Measurements from ENCODE around the gene SLC25A19.

SLC25A19 gene

DNA sequence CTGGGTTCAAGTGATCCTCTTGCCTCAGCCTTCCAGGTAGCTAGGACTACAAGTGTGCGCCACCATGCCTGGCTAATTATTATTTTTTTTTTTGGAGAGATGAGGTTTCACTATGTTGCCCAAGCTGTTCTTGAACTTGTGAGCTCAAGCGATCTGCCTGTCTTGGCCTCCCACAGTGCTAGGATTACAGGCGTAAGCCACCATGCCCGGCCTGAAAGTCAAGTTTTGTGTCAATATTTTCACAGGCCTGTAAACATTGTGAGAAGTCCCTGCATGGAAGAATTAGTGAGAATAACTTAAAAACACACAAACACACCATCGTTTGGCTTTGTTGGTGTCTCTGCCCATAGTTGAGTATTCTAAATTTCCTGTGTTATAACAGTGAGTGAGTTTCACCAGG is 61.5 kb downstream of the SLC25A19 start:
- TF ChIP-seq, protein P1, sequence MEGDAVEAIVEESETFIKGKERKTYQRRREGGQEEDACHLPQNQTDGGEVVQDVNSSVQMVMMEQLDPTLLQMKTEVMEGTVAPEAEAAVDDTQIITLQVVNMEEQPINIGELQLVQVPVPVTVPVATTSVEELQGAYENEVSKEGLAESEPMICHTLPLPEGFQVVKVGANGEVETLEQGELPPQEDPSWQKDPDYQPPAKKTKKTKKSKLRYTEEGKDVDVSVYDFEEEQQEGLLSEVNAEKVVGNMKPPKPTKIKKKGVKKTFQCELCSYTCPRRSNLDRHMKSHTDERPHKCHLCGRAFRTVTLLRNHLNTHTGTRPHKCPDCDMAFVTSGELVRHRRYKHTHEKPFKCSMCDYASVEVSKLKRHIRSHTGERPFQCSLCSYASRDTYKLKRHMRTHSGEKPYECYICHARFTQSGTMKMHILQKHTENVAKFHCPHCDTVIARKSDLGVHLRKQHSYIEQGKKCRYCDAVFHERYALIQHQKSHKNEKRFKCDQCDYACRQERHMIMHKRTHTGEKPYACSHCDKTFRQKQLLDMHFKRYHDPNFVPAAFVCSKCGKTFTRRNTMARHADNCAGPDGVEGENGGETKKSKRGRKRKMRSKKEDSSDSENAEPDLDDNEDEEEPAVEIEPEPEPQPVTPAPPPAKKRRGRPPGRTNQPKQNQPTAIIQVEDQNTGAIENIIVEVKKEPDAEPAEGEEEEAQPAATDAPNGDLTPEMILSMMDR (IDR thresholded peaks at IDR 0.05; ENCODE audit: extremely low read depth, missing control alignments): no peak
- no peak for DNase-seq (ENCODE audit: low spot score)

DNA sequence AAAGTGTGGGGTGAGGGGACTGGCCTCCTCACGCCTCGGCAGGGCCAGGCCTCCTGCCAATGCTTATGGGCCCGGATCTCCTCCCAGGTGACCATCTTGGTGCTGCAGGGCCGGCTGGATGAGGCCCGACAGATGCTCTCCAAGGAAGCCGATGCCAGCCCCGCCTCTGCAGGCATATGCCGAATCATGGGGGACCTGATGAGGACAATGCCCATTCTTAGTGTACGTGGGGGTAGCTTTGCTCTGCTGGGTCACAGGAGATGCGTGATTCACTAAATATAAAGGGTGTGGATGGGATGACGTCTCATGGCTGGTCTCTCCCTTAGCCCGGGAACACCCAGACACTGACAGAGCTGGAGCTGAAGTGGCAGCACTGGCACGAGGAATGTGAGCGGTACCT is 64.2 kb downstream of the SLC25A19 start:
- TF ChIP-seq, protein P1 (IDR thresholded peaks at IDR 0.05; ENCODE audit: extremely low read depth, missing control alignments): no peak
- DNase-seq (ENCODE audit: low spot score): no peak
